ENCODE data around the gene TPRN.

GRCh38 chr9:137219757-137220316 is 19.3 kb upstream of the TPRN start:
- TF ChIP-seq SPI1 (IDR thresholded peaks at IDR 0.05; ENCODE audit: low read depth, low read length), result no peak
- no peak for TF ChIP-seq TAF1 (IDR thresholded peaks at IDR 0.05; ENCODE audit: low read depth, low read length)
- no peak for TF ChIP-seq POLR2AphosphoS5 (IDR thresholded peaks at IDR 0.05; ENCODE audit: low read depth, low read length)

All from GM12891 (cell line).